ENCODE results near the gene BCL2L12. TPM values are rescaled to one million over a fixed set of nuclear protein-coding genes. Genes with fewer than 3 reads are reported as not detected.

The BCL2L12 gene
- total RNA-seq, 5 donors from 2014 or later (not counting 1 experiment from before 2014, with no cell fraction given): 15.6 to 26.6 (median 24.1) TPM

DNA sequence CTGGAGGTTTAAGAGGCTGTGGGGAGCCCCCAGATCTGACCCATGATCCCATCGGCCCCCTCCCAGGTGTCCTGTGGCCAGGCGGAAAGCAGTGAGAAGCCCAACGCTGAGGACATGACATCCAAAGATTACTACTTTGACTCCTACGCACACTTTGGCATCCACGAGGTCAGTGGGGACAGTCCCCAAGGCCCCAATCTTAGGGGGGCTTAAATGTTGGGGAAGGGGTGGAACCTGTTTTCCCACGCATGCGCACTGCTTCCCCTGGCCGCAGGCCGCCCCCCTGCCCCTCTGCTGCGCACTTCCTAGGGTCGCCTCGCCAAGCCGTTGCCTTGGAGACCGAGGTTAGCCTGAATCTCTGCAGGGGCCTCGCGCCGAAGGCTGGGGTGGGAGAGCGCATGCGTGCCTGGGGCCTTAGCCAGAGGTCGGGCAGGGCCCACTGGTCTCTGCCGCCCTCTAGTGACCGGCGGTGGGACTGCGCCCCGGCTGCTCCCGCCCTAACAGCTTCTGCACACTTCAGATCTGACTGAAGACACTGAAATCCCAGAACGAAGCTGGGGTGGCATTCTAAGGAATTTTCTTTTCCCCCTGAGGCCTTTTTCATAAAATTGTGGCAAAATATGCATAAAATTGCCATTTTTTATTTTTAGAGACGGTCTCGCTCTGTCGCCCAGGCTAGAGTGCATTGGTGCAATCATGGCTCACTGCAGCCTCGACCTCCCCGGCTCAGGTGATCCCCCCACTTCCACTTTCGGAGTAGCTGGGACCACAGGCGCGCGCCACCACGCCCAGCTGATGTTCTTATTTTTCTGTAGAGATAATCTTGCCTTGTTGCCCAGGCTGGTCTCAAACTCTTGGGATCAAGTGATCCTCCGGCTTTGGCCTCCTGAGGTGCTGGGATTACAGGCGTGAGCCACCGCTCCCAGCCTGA lies 15.0 kb downstream of the BCL2L12 start:
- Mint-ChIP-seq H3K27ac (peak overlapping the region in 1 of 2 donors; percentile 58), H3K4me1 (peaks cover 30 to 44% (median 36%) of the 10 kb centered on the region in 3 donors)
- 32% methylated on average over 31 of the region's 40 CpGs for WGBS (ENCODE audit: insufficient coverage)

DNA sequence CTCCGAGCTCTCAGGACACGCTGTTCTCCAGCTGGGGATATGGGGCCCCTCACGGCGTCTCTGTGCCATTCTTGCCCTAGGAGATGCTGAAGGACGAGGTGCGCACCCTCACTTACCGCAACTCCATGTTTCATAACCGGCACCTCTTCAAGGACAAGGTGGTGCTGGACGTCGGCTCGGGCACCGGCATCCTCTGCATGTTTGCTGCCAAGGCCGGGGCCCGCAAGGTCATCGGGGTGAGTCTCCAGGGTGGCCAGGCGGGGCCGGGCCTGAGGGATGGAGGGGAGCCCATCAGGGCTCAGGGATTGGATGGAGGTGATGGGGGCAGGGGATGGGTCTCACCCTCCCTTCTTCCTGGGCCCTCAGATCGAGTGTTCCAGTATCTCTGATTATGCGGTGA lies 16.1 kb downstream of the BCL2L12 start:
- POLR2A ChIA-PET: no interaction called here
- peaks cover 8 to 54% of the 10 kb centered on the region in 2 donors for H3K36me3 ChIP-seq (ENCODE audit: control insufficient read depth in 2 of 2, extremely low read depth in 1 of 2, insufficient read depth in 1 of 2, low read length in 1 of 2)
- peaks cover 21 to 33% (median 28%) of the 10 kb centered on the region in 3 donors for H3K4me1 Mint-ChIP-seq

More for the DNA sequence above, 15.0 kb downstream of the BCL2L12 start:
- no peaks in the 10 kb centered on the region for H3K27me3 ChIP-seq (replicated peaks in 1 of 2; ENCODE audit: control insufficient read depth in 2 of 2, extremely low read depth in 1 of 2, insufficient read depth in 2 of 2, low read length in 1 of 2)
- POLR2A ChIA-PET: interaction anchor here in 1 of 2 donors (0.6 kb wide), 2 partner anchors 41 to 455 kb away, joined by 5 to 9 read pairs; partner anchors contain the start of gene RRAS
- Mint-ChIP-seq H3K27me3 (no peaks in the 10 kb centered on the region), H3K4me3 (peak overlapping the region in 1 of 3 donors; percentile 23), H3K9me3 (no peaks in the 10 kb centered on the region), H3K36me3 (peaks cover 27% of the 10 kb centered on the region)
- peaks cover 8 to 44% of the 10 kb centered on the region in 2 donors for H3K36me3 ChIP-seq (ENCODE audit: control insufficient read depth in 2 of 2, extremely low read depth in 1 of 2, insufficient read depth in 1 of 2, low read length in 1 of 2)
- CTCF ChIA-PET: interaction anchor here (0.6 to 1.1 kb wide), 7 partner anchors 13 to 198 kb away, joined by 3 to 6 read pairs (median 3); partner anchors contain the start of gene RRAS (in 1 of the 2)
- peak; percentile 79 to 97 (median 91) for DNase-seq
- H3K4me1 ChIP-seq (ENCODE audit: control insufficient read depth in 1 of 2, extremely low read depth in 1 of 2, insufficient read depth in 2 of 2, low read length in 2 of 2): peaks cover 4 to 54% of the 10 kb centered on the region in 2 experiments
- peak in 3 of 4 experiments; percentile 6 to 29 (median 10) for ATAC-seq (replicated peaks in 1 of 4)
- H3K9me3 ChIP-seq: no peaks in the 10 kb centered on the region
- H3K4me3 ChIP-seq (ENCODE audit: control insufficient read depth in 1 of 2, extremely low read depth in 1 of 2, low read length in 1 of 2): no peak overlapping the region
- H3K27ac ChIP-seq (ENCODE audit: low read length): peak overlapping the region; percentile 62

DNA sequence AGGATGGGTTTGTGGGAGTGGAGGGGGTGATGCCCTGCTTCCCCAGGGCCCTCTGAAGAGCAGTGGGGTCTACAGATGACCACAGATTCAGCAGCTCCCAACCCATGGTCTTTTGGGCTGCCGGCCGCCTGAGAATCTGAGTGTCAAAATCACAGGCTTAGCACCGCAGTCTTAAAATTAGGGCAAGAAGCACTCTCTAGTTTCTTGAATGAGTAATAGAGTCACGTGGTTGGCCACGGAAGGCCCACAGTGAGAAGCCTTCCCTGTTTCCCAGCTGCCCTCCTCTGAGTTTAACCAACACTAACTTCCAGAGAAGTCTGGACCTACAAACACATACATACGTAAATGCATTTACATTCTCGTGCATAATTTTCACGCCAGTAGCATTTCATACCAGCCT lies 16.5 kb downstream of the BCL2L12 start:
- Mint-ChIP-seq H3K36me3 (peaks cover 32% of the 10 kb centered on the region), H3K4me3 (no peak overlapping the region), H3K9me3 (no peaks in the 10 kb centered on the region), H3K4me1 (peaks cover 21 to 29% (median 28%) of the 10 kb centered on the region in 3 donors), H3K27ac (no peak overlapping the region), H3K27me3 (no peaks in the 10 kb centered on the region)
- ATAC-seq (replicated peaks in 1 of 4) (no peak), DNase-seq (no peak)
- no peak overlapping the region for H3K4me3 ChIP-seq (ENCODE audit: control insufficient read depth in 1 of 2, extremely low read depth in 1 of 2, low read length in 1 of 2)
- no peaks in the 10 kb centered on the region for H3K27me3 ChIP-seq (replicated peaks in 1 of 2; ENCODE audit: control insufficient read depth in 2 of 2, extremely low read depth in 1 of 2, insufficient read depth in 2 of 2, low read length in 1 of 2)
- ChIA-PET CTCF (no interaction called here), POLR2A (no interaction called here)
- peaks cover 4 to 47% of the 10 kb centered on the region in 2 experiments for H3K4me1 ChIP-seq (ENCODE audit: control insufficient read depth in 1 of 2, extremely low read depth in 1 of 2, insufficient read depth in 2 of 2, low read length in 2 of 2)
- no peaks in the 10 kb centered on the region for H3K9me3 ChIP-seq
- WGBS (ENCODE audit: insufficient coverage): 73% methylated on average over 8 of the region's 8 CpGs
- H3K27ac ChIP-seq (ENCODE audit: low read length): no peak overlapping the region
- H3K36me3 ChIP-seq (ENCODE audit: control insufficient read depth in 2 of 2, extremely low read depth in 1 of 2, insufficient read depth in 1 of 2, low read length in 1 of 2): peaks cover 11 to 58% of the 10 kb centered on the region in 2 donors

More for the DNA sequence above, 16.1 kb downstream of the BCL2L12 start:
- Histone ChIP-seq H3K9me3 (no peaks in the 10 kb centered on the region), H3K27ac (ENCODE audit: low read length) (no peak overlapping the region), H3K27me3 (replicated peaks in 1 of 2; ENCODE audit: control insufficient read depth in 2 of 2, extremely low read depth in 1 of 2, insufficient read depth in 2 of 2, low read length in 1 of 2) (no peaks in the 10 kb centered on the region), H3K4me1 (ENCODE audit: control insufficient read depth in 1 of 2, extremely low read depth in 1 of 2, insufficient read depth in 2 of 2, low read length in 2 of 2) (peaks cover 4 to 47% of the 10 kb centered on the region in 2 experiments), H3K4me3 (ENCODE audit: control insufficient read depth in 1 of 2, extremely low read depth in 1 of 2, low read length in 1 of 2) (no peak overlapping the region)
- DNase-seq (no peak), ATAC-seq (replicated peaks in 1 of 4) (no peak)
- CTCF ChIA-PET: interaction anchor here in 1 of 2 donors (1.1 kb wide), 1 partner anchor 38 kb away, joined by 5 read pairs; no protein-coding TSS in a partner anchor
- Mint-ChIP-seq H3K27me3 (no peaks in the 10 kb centered on the region), H3K36me3 (peaks cover 32% of the 10 kb centered on the region), H3K4me3 (no peak overlapping the region), H3K9me3 (no peaks in the 10 kb centered on the region), H3K27ac (no peak overlapping the region)
- 95% methylated on average over 12 of the region's 19 CpGs for WGBS (ENCODE audit: insufficient coverage)

DNA sequence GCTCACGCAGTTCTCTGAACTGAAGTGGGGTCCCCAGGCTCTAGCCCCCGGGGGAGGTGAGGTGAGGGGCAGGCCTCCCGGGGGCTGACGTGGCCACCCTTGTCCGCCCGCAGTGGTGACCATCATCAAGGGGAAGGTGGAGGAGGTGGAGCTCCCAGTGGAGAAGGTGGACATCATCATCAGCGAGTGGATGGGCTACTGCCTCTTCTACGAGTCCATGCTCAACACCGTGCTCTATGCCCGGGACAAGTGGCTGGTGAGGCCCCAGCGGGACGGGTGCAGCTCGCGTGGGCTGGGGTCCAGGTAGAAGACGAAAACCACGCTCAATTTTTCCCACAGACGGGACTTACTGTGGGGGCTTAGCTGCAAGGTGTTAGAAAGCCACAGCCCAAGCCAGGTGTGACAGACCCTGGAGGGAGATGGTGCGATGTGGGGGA lies 18.1 kb downstream of the BCL2L12 start:
- peaks cover 13 to 21% (median 20%) of the 10 kb centered on the region in 3 donors for H3K4me1 Mint-ChIP-seq

DNA sequence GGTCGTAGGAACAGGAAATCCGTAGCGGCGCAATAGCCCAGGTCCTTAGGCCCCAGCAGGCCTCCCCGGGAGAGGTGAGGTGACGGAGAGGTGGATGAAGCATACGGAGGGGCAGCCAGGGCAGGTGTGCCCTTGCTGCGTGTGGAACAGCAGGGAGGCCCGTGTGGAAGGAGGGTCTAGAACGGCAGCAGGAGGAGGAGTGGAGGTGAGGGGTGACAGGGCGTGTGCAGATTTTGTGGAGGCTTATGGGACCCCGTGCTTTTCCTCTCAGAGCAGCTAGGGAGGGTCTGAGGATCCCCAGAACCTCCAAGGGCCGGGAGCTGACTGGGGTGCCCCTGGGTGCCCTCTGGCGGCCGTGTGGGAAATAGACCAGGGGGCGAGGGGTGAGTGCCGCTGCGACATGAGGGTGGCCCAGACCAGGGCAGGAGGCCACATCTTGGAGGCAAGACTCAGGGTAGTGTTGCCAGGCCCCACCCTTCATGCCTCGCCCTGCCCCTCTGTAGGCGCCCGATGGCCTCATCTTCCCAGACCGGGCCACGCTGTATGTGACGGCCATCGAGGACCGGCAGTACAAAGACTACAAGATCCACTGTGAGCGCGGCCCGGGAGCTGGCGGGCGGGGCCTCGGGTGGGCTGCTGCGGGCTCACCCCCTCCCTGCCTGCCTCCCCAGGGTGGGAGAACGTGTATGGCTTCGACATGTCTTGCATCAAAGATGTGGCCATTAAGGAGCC lies 18.7 kb downstream of the BCL2L12 start:
- Mint-ChIP-seq H3K36me3 (peaks cover 35% of the 10 kb centered on the region), H3K9me3 (no peaks in the 10 kb centered on the region), H3K4me3 (no peak overlapping the region), H3K4me1 (peaks cover 13 to 22% (median 18%) of the 10 kb centered on the region in 3 donors), H3K27me3 (no peaks in the 10 kb centered on the region), H3K27ac (no peak overlapping the region)
- H3K4me3 ChIP-seq (ENCODE audit: control insufficient read depth in 1 of 2, extremely low read depth in 1 of 2, low read length in 1 of 2): no peak overlapping the region
- H3K27ac ChIP-seq (ENCODE audit: low read length): no peak overlapping the region
- peaks cover 11 to 62% of the 10 kb centered on the region in 2 donors for H3K36me3 ChIP-seq (ENCODE audit: control insufficient read depth in 2 of 2, extremely low read depth in 1 of 2, insufficient read depth in 1 of 2, low read length in 1 of 2)
- H3K4me1 ChIP-seq (ENCODE audit: control insufficient read depth in 1 of 2, extremely low read depth in 1 of 2, insufficient read depth in 2 of 2, low read length in 2 of 2): peaks cover 4 to 31% of the 10 kb centered on the region in 2 experiments
- WGBS (ENCODE audit: insufficient coverage): 87% methylated on average over 28 of the region's 35 CpGs
- H3K9me3 ChIP-seq: no peaks in the 10 kb centered on the region
- ChIA-PET CTCF (interaction anchor here in 1 of 2 donors (0.6 to 0.8 kb wide), 2 partner anchors 44 to 116 kb away, joined by 3 read pairs; partner anchors contain the start of gene RRAS), POLR2A (no interaction called here)
- DNase-seq: peak in 2 of 35 experiments; percentile 8 to 42
- no peak for ATAC-seq (replicated peaks in 1 of 4)
- H3K27me3 ChIP-seq (replicated peaks in 1 of 2; ENCODE audit: control insufficient read depth in 2 of 2, extremely low read depth in 1 of 2, insufficient read depth in 2 of 2, low read length in 1 of 2): peaks cover 0 to 7% of the 10 kb centered on the region in 2 experiments

More for the DNA sequence above, 18.1 kb downstream of the BCL2L12 start:
- no peak overlapping the region for H3K4me3 ChIP-seq (ENCODE audit: control insufficient read depth in 1 of 2, extremely low read depth in 1 of 2, low read length in 1 of 2)
- Mint-ChIP-seq H3K36me3 (peaks cover 35% of the 10 kb centered on the region), H3K9me3 (no peaks in the 10 kb centered on the region), H3K27me3 (no peaks in the 10 kb centered on the region), H3K4me3 (no peak overlapping the region), H3K27ac (no peak overlapping the region)
- peaks cover 0 to under 1% of the 10 kb centered on the region in 2 experiments for H3K27me3 ChIP-seq (replicated peaks in 1 of 2; ENCODE audit: control insufficient read depth in 2 of 2, extremely low read depth in 1 of 2, insufficient read depth in 2 of 2, low read length in 1 of 2)
- DNase-seq (no peak), ATAC-seq (replicated peaks in 1 of 4) (no peak)
- peaks cover 4 to 34% of the 10 kb centered on the region in 2 experiments for H3K4me1 ChIP-seq (ENCODE audit: control insufficient read depth in 1 of 2, extremely low read depth in 1 of 2, insufficient read depth in 2 of 2, low read length in 2 of 2)
- WGBS (ENCODE audit: insufficient coverage): 83% methylated on average over 18 of the region's 18 CpGs
- no peak overlapping the region for H3K27ac ChIP-seq (ENCODE audit: low read length)
- H3K36me3 ChIP-seq (ENCODE audit: control insufficient read depth in 2 of 2, extremely low read depth in 1 of 2, insufficient read depth in 1 of 2, low read length in 1 of 2): peaks cover 11 to 62% of the 10 kb centered on the region in 2 donors
- CTCF ChIA-PET: interaction anchor here in 1 of 2 donors (0.6 to 0.8 kb wide), 2 partner anchors 44 to 115 kb away, joined by 3 read pairs; partner anchors contain the start of gene RRAS
- POLR2A ChIA-PET: no interaction called here
- H3K9me3 ChIP-seq: no peaks in the 10 kb centered on the region

Measured in T-cell (primary cell).